AG10803 (cell line): Measurements from ENCODE around the gene DYRK1B.

Experiments
- DNase-seq: peaks from one replicate; pipeline ENCODE4 v3.0.0; 2010; ENCODE audit warnings: low read depth
- H3K4me3 ChIP-seq: 2 replicates; pipeline ENCODE4 v1.5.1; 2011; ENCODE audit warnings: mild to moderate bottlenecking, low read length, control low read depth
- CTCF ChIP-seq: conservative IDR thresholded peaks from 2 replicates; pipeline ENCODE4 v1.5.1; 2011; ENCODE audit warnings: mild to moderate bottlenecking, low read length, control low read depth, inconsistent platforms

The DYRK1B gene

GRCh38 chr19:39778763-39779162 is 55.2 kb downstream of the DYRK1B start, which contains the start of gene LEUTX:
LEUTX (plus strand) TSS chr19:39778854; CDS start chr19:39778921, 67 bp downstream.
- no peak within 1 kb of the TSS for H3K4me3 ChIP-seq
- TF ChIP-seq CTCF: no peak
- DNase-seq: no peak
